Urothelium cell line (cell line): Measurements from ENCODE around the gene ZFP62.

Experiments
- DNase-seq: peaks from one replicate; pipeline ENCODE4 v3.0.0; 2011; ENCODE audit warnings: low spot score, mixed read lengths
- FAIRE-seq: peaks from 2 replicates; lab custom pipeline; 2011; peaks lifted over from hg19 to GRCh38; lab: Jason Lieb, UNC

The ZFP62 gene

GRCh38 chr5:180813420-180813819, 47.7 kb downstream of the ZFP62 start:
- DNase-seq, result no peak
- no peak for FAIRE-seq

- DNase-seq (no peak), FAIRE-seq (no peak)
These were observed 49.4 kb downstream of the ZFP62 start for GRCh38 chr5:180811623-180812124.

- DNase-seq, result no peak
- FAIRE-seq, result no peak
These were observed 50.0 kb downstream of the ZFP62 start for GRCh38 chr5:180810959-180811622.

GRCh38 chr5:180810210-180810958, 50.7 kb downstream of the ZFP62 start:
- DNase-seq (peak; percentile 95), FAIRE-seq (peak; percentile 59)

- peak; percentile 94 for DNase-seq
- no peak for FAIRE-seq
These were observed 51.5 kb downstream of the ZFP62 start for GRCh38 chr5:180809403-180810209.

- no peak for DNase-seq
- no peak for FAIRE-seq
These were observed 52.5 kb downstream of the ZFP62 start for GRCh38 chr5:180808461-180809000.

- FAIRE-seq, result no peak
These were observed 53.2 kb downstream of the ZFP62 start for GRCh38 chr5:180807654-180808414.

GRCh38 chr5:180807046-180807445, 54.0 kb downstream of the ZFP62 start:
- no peak for FAIRE-seq
- DNase-seq, result no peak

More at GRCh38 chr5:180807654-180808414, 53.2 kb downstream of the ZFP62 start:
- DNase-seq, result no peak

GRCh38 chr5:180806351-180807011, 54.6 kb downstream of the ZFP62 start:
- no peak for FAIRE-seq
- no peak for DNase-seq

GRCh38 chr5:180804129-180804618, 56.9 kb downstream of the ZFP62 start:
- no peak for FAIRE-seq
- no peak for DNase-seq

- no peak for FAIRE-seq
These were observed 57.6 kb downstream of the ZFP62 start for GRCh38 chr5:180803181-180804128.

GRCh38 chr5:180802325-180803180, 58.5 kb downstream of the ZFP62 start, which contains the start of gene MGAT1:
MGAT1 (minus strand) TSS chr5:180802806; CDS start chr5:180792971, 9,835 bp downstream.
- peak; percentile 91 for DNase-seq
- FAIRE-seq, result no peak

More at GRCh38 chr5:180803181-180804128, 57.6 kb downstream of the ZFP62 start:
- DNase-seq, result no peak

- DNase-seq, result no peak
- no peak for FAIRE-seq
These were observed 59.3 kb downstream of the ZFP62 start for GRCh38 chr5:180801596-180802324.

- no peak for FAIRE-seq
- no peak for DNase-seq
These were observed 60.9 kb downstream of the ZFP62 start for GRCh38 chr5:180799902-180800801.

GRCh38 chr5:180799194-180799593, 61.9 kb downstream of the ZFP62 start:
- DNase-seq, result no peak
- no peak for FAIRE-seq

GRCh38 chr5:180798193-180798592, 62.9 kb downstream of the ZFP62 start:
- FAIRE-seq, result no peak
- no peak for DNase-seq
